Stomach (tissue), 4 donors: ENCODE data around the gene IMMT.

Experiments
- CTCF ChIP-seq, 7 experiments: fragments of 450-650 bp in 4 of 7; fragments of 200-600 bp in 3 of 7; sonication (generic) in 3 of 7; IDR thresholded peaks; one replicate each; pipeline ENCODE4 v1.5.1; 2016 to 2019; ENCODE audit warnings: antibody characterized with exemption in 7 of 7, control low read depth in 2 of 7, mild to moderate bottlenecking in 1 of 7
- EP300 ChIP-seq: sonication (generic); formaldehyde crosslinking; IDR thresholded peaks from one replicate; pipeline ENCODE4 v1.6.1; 2017; ENCODE audit warnings: antibody characterized with exemption
- POLR2A ChIP-seq, 4 donors: fragments of 450-650 bp; IDR thresholded peaks; one replicate each; pipeline ENCODE4 v1.6.1; 2016; ENCODE audit warnings: antibody characterized with exemption in 4 of 4, control low read depth in 2 of 4, mild to moderate bottlenecking in 1 of 4, moderate library complexity in 1 of 4

- TF ChIP-seq CTCF (IDR thresholded peaks at IDR 0.05) (no peak), EP300 (no peak), POLR2A (IDR thresholded peaks at IDR 0.05) (no peak)
These were observed 9.2 kb upstream of the IMMT start for GRCh38 chr2:86204458-86204857.
